Bronchial epithelial cell (primary cell): ENCODE results near the gene DAB2IP. TPM values are rescaled to one million over a fixed set of nuclear protein-coding genes. Genes with fewer than 3 reads are reported as not detected.
A peak's percentile ranks its signal among the peaks of the same experiment; 100 is the strongest.

ENCODE experiments used
- DNase-seq: peaks from one replicate; pipeline ENCODE4 v3.0.0-alpha.2; 2010; ENCODE audit warnings: low read depth
- FAIRE-seq: peaks from 2 replicates; lab custom pipeline; 2011; peaks lifted over from hg19 to GRCh38; lab: Jason Lieb, UNC
- H3K27me3 ChIP-seq: 2 replicates; pipeline ENCODE4 v1.5.1; 2011; ENCODE audit warnings: low read length; ENCODE audit not compliant: control insufficient read depth, insufficient read depth
- H3K36me3 ChIP-seq: 2 replicates; pipeline ENCODE4 v1.5.1; 2011; ENCODE audit warnings: low read length; ENCODE audit not compliant: control insufficient read depth, insufficient read depth
- H3K4me3 ChIP-seq: 2 replicates; pipeline ENCODE4 v1.5.1; 2011; ENCODE audit warnings: mild to moderate bottlenecking, low read depth, low read length, control low read depth
- total RNA-seq: library from RNA; depleted of rRNA; stranded (reverse); fragments of >200 nt; gene quantifications from 2 replicates; pipeline ENCODE4 v1.2.1, GENCODE V29; 2014
- TF ChIP-seq, protein P1 (sequence below): IDR thresholded peaks from 2 replicates; pipeline ENCODE4 v1.5.1; 2011; ENCODE audit warnings: mild to moderate bottlenecking, moderate library complexity, low read length, control low read depth, inconsistent platforms; ENCODE audit not compliant: insufficient read depth, severe bottlenecking

Gene DAB2IP
- total RNA-seq, 1 donor from 2014 or later: 8.4 TPM

DNA sequence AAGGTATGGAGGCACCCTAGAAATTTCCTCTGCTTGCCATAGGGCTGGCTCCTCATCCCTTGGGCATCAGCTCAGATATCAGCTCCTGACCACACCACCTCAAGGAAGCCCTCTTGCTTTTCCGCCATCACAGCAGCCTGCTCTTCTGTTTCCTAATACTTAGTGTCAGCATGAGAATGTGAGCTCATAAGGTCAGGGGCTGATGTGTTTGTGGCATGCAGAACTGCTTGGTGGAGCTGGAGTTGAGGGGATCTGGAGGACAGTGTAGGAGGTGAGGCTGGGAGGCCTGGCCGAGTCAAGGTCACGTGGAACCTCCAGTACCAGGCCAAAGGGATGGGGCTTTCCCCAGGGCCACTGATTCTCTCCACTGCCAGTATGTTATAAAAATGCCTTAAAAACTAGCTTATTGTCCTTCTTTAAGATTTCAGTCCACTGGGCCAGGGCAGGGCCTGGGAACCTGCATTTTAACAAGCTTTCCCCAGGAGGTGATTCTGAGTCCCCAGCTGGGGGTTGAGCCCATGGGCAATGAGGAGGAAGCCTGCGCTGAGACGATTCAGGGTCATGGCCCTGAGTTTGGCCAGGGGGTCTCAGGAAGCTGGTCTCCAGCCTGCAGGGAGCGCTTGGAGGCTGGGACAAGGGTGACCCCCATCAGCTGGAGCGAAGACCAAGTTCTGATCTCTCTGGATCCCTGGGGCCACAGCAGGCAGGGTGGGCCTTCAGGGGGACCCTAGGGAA is 28.6 kb downstream of the DAB2IP start:
- TF ChIP-seq, protein P1, sequence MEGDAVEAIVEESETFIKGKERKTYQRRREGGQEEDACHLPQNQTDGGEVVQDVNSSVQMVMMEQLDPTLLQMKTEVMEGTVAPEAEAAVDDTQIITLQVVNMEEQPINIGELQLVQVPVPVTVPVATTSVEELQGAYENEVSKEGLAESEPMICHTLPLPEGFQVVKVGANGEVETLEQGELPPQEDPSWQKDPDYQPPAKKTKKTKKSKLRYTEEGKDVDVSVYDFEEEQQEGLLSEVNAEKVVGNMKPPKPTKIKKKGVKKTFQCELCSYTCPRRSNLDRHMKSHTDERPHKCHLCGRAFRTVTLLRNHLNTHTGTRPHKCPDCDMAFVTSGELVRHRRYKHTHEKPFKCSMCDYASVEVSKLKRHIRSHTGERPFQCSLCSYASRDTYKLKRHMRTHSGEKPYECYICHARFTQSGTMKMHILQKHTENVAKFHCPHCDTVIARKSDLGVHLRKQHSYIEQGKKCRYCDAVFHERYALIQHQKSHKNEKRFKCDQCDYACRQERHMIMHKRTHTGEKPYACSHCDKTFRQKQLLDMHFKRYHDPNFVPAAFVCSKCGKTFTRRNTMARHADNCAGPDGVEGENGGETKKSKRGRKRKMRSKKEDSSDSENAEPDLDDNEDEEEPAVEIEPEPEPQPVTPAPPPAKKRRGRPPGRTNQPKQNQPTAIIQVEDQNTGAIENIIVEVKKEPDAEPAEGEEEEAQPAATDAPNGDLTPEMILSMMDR: no peak
- no peak for FAIRE-seq
- no peaks in the 10 kb centered on the region for H3K36me3 ChIP-seq
- no peak overlapping the region for H3K4me3 ChIP-seq
- DNase-seq: no peak
- no peaks in the 10 kb centered on the region for H3K27me3 ChIP-seq

DNA sequence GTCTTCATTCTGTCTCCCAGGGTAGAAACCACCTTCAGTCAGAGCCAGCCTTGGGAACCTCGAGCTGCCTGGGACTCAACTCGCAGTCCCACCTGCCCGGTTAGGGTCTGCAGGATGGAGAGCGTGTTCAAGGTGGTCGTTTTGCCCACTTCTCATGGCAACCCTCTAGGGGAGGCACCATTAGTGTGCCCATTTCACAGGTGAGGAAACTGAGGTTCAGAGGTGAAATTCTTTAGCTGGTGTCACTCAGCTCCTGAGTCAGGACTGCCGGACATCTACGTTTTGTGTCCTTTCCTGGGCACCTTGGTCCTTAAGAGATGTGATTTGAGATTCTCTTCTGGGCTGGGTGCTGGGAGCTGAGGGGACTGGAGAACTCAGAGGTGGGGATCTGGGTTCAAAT is 30.0 kb downstream of the DAB2IP start:
- no peaks in the 10 kb centered on the region for H3K27me3 ChIP-seq
- H3K4me3 ChIP-seq: no peak overlapping the region
- FAIRE-seq (no peak), DNase-seq (no peak)
- no peaks in the 10 kb centered on the region for H3K36me3 ChIP-seq
- TF ChIP-seq, protein P1: no peak

DNA sequence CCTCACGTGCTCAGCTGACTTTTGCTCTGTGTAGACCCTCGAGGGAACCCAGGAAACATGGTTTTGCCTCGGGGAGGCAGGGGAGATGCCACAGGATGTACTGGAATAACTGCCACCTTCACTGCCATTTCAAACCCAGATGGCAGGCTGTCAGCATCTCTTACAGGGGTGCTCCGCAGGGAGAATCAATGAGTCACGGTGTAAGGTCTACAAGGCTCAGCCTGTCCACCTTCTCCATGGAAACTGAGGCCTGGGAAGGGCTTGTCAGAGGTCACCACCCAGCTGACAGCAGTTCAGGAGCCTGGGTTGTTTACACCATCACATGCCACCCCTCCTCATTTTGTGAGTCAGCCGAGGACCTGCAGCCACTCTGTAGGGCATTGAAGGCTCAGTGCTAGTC is 30.8 kb downstream of the DAB2IP start:
- H3K4me3 ChIP-seq: no peak overlapping the region
- TF ChIP-seq, protein P1: no peak
- H3K27me3 ChIP-seq: no peaks in the 10 kb centered on the region
- H3K36me3 ChIP-seq: no peaks in the 10 kb centered on the region
- FAIRE-seq (peak; percentile 50), DNase-seq (peak; percentile 48)

DNA sequence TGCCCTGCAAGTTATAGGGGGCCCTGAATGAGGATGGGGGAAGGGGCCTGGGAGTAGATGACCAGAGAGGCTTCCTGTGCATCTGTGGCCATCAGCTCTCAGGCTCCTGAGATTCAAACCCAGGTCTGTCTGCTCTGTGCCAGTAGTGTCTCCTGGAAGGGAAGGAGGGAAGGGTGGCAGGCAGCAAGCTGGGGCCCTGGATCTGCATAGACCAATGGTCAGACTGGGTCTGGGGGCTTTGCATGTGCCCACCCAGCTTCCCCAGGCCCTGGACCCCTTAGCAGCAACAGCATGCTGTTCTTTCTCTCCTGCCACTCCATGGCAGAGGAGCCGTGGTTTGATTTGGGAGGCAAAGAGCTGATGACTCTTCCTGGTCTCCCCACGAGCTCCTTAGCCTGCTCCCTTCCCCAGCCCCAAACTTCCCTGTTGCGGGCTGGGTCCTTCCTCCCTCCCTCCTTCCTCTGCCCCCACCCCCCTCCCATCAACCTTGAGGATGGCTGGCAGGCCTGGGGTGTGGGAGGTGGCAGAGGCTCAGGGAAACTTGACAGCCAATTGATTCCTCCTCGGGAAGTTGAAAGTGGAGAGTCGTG is 31.6 kb downstream of the DAB2IP start:
- H3K4me3 ChIP-seq: no peak overlapping the region
- TF ChIP-seq, protein P1: no peak
- no peaks in the 10 kb centered on the region for H3K27me3 ChIP-seq
- DNase-seq: no peak
- no peaks in the 10 kb centered on the region for H3K36me3 ChIP-seq
- no peak for FAIRE-seq

DNA sequence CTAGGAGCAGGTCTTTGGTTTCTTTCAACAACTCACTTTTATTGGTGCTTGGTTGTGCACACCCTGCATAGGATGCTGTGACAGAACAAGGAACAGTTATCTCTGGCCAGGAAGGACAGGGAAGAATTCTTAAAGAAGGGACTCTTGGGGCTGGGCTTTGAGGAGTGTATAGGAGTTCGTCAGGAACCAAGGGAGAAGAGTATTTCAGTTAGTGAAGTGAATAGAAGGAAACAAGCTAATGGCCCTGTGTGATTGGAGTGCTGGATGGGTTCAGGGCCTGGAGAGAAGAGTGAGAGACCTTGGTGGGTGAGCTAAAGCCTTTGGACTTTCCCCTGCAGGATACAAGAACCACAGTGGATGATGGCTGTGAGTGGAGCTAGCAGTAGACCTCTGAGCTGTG is 32.2 kb downstream of the DAB2IP start:
- FAIRE-seq (no peak), DNase-seq (no peak)
- H3K4me3 ChIP-seq: no peak overlapping the region
- TF ChIP-seq, protein P1: no peak
- H3K36me3 ChIP-seq: no peaks in the 10 kb centered on the region
- H3K27me3 ChIP-seq: no peaks in the 10 kb centered on the region
